ENCODE results near the gene ERMAP. TPM values are rescaled to one million over a fixed set of nuclear protein-coding genes. Genes with fewer than 3 reads are reported as not detected.

ERMAP gene
- 1 to 10 TPM; 7.4 to 9.4 TPM for total RNA-seq
- 1 to 10 TPM; 1.1 to 2.9 (median 2.7) TPM for polyA plus RNA-seq
- 6.3 to 22.3 (median 10.6) reads per million in 6 experiments for total RNA-seq

GRCh38 chr1:42816585-42817439 lies at the start of gene ERMAP, which contains the start of gene SVBP:
Gene ERMAP, plus strand, starts transcription at chr1:42817122. Its CDS starts 13,327 bp downstream, at chr1:42830449.
Gene SVBP, minus strand, starts transcription at chr1:42817397. Its CDS starts 853 bp downstream, at chr1:42816544.
- POLR2A ChIA-PET: interaction anchor here (0.9 to 3.4 kb wide), 7 partner anchors 9 to 134 kb away, joined by 3 to 38 read pairs (median 5); partner anchors contain the start of genes C1orf50, P3H1, TMEM269 and ZNF691
- Mint-ChIP-seq H3K9me3 (no peaks in the 10 kb centered on the region), H3K4me1 (peaks cover 20 to 25% (median 23%) of the 10 kb centered on the region in 4 donors), H3K27me3 (no peaks in the 10 kb centered on the region), H3K4me3 (peak within 1 kb of the TSS; percentile 73 to 90 (median 86)), H3K27ac (peak within 1 kb of the TSS; percentile 79 to 95 (median 88)), H3K36me3 (peaks cover 0 to under 1% (median 0%) of the 10 kb centered on the region in 3 donors)
- ATAC-seq: peak; percentile 84 to 87
- peak; percentile 83 to 98 (median 93) for DNase-seq

- H3K4me3 Mint-ChIP-seq: no peak overlapping the region
- H3K27ac Mint-ChIP-seq: peak overlapping the region; percentile 84 to 98 (median 94)
Measured at GRCh38 chr1:42767510-42768000, 49.4 kb upstream of the ERMAP start.

GRCh38 chr1:42768172-42768571 lies 48.8 kb upstream of the ERMAP start:
- Mint-ChIP-seq H3K9me3 (no peaks in the 10 kb centered on the region), H3K4me1 (peaks cover 13 to 45% (median 39%) of the 10 kb centered on the region in 4 donors), H3K27me3 (no peaks in the 10 kb centered on the region), H3K27ac (peak overlapping the region in 7 of 10 donors; percentile 84 to 98 (median 95)), H3K36me3 (peaks cover 0 to 24% (median 4%) of the 10 kb centered on the region in 3 donors), H3K4me3 (no peak overlapping the region)
- DNase-seq (no peak), ATAC-seq (no peak)
- POLR2A ChIA-PET: interaction anchor here (0.7 to 3.6 kb wide), 6 partner anchors 8 to 85 kb away, joined by 3 to 49 read pairs (median 7); partner anchors contain the start of genes YBX1 and ZNF691

More at GRCh38 chr1:42767510-42768000, 49.4 kb upstream of the ERMAP start:
- H3K36me3 Mint-ChIP-seq: peaks cover 0 to 22% (median 4%) of the 10 kb centered on the region in 3 donors
- peaks cover 10 to 41% (median 35%) of the 10 kb centered on the region in 4 donors for H3K4me1 Mint-ChIP-seq
- POLR2A ChIA-PET: interaction anchor here (0.6 to 3.6 kb wide), 19 partner anchors 9 to 1005 kb away, joined by 3 to 49 read pairs (median 6); partner anchors contain the start of genes CCDC30, ERMAP, PPCS and PPIH
- H3K9me3 Mint-ChIP-seq: no peaks in the 10 kb centered on the region
- no peaks in the 10 kb centered on the region for H3K27me3 Mint-ChIP-seq
- ATAC-seq: peak in 1 of 2 donors; percentile 35
- DNase-seq: no peak

- POLR2A ChIA-PET: interaction anchor here (0.6 to 1.8 kb wide), 4 partner anchors 8 to 152 kb away, joined by 3 to 4 read pairs (median 4); partner anchors contain the start of gene ZNF691
Measured at GRCh38 chr1:42769811-42770210, 47.1 kb upstream of the ERMAP start.

GRCh38 chr1:42773420-42773819 lies 43.5 kb upstream of the ERMAP start:
- ATAC-seq (no peak), DNase-seq (no peak)
- Mint-ChIP-seq H3K4me3 (no peak overlapping the region), H3K27me3 (no peaks in the 10 kb centered on the region), H3K36me3 (peaks cover 0 to 74% (median 5%) of the 10 kb centered on the region in 3 donors), H3K9me3 (no peaks in the 10 kb centered on the region), H3K4me1 (peaks cover 21 to 43% (median 35%) of the 10 kb centered on the region in 4 donors), H3K27ac (peak overlapping the region in 4 of 10 donors; percentile 39 to 69 (median 55))
- POLR2A ChIA-PET: no interaction called here

More at GRCh38 chr1:42769811-42770210, 47.1 kb upstream of the ERMAP start:
- DNase-seq: no peak
- ATAC-seq: no peak
- H3K27me3 Mint-ChIP-seq: no peaks in the 10 kb centered on the region
- peak overlapping the region in 1 of 10 donors; percentile 89 for H3K27ac Mint-ChIP-seq
- H3K4me3 Mint-ChIP-seq: peak overlapping the region in 9 of 10 donors; percentile 4 to 61 (median 34)
- H3K9me3 Mint-ChIP-seq: no peaks in the 10 kb centered on the region
- peaks cover 15 to 48% (median 39%) of the 10 kb centered on the region in 4 donors for H3K4me1 Mint-ChIP-seq
- H3K36me3 Mint-ChIP-seq: peaks cover 0 to 39% (median 4%) of the 10 kb centered on the region in 3 donors

GRCh38 chr1:42774928-42775526 lies 41.9 kb upstream of the ERMAP start:
- POLR2A ChIA-PET: no interaction called here
- H3K4me3 Mint-ChIP-seq: no peak overlapping the region
- peaks cover 20 to 31% (median 25%) of the 10 kb centered on the region in 4 donors for H3K4me1 Mint-ChIP-seq
- ATAC-seq: no peak
- no peaks in the 10 kb centered on the region for H3K27me3 Mint-ChIP-seq
- H3K36me3 Mint-ChIP-seq: peaks cover 0 to 81% (median 5%) of the 10 kb centered on the region in 3 donors
- DNase-seq: no peak
- no peaks in the 10 kb centered on the region for H3K9me3 Mint-ChIP-seq
- H3K27ac Mint-ChIP-seq: peak overlapping the region in 1 of 10 donors; percentile 77

- Mint-ChIP-seq H3K36me3 (peaks cover 0 to 91% (median 6%) of the 10 kb centered on the region in 3 donors), H3K4me1 (peaks cover 14 to 29% (median 19%) of the 10 kb centered on the region in 4 donors), H3K4me3 (no peak overlapping the region), H3K27ac (peak overlapping the region in 2 of 10 donors; percentile 11 to 24), H3K27me3 (no peaks in the 10 kb centered on the region), H3K9me3 (no peaks in the 10 kb centered on the region)
- DNase-seq: no peak
- ATAC-seq: no peak
- POLR2A ChIA-PET: interaction anchor here (0.6 to 1.2 kb wide), 4 partner anchors 8 to 297 kb away, joined by 3 to 5 read pairs (median 4); partner anchors contain the start of genes C1orf50, ERMAP and P3H1
Measured at GRCh38 chr1:42776502-42776901, 40.4 kb upstream of the ERMAP start.

- peak; percentile 47 to 54 for ATAC-seq
- H3K4me1 Mint-ChIP-seq: peaks cover 6 to 23% (median 16%) of the 10 kb centered on the region in 4 donors
- no peaks in the 10 kb centered on the region for H3K27me3 Mint-ChIP-seq
- peak overlapping the region in 3 of 10 donors; percentile 10 to 63 (median 50) for H3K27ac Mint-ChIP-seq
- peaks cover 0 to 88% (median 6%) of the 10 kb centered on the region in 3 donors for H3K36me3 Mint-ChIP-seq
- POLR2A ChIA-PET: interaction anchor here (0.5 to 1.4 kb wide), 4 partner anchors 9 to 298 kb away, joined by 3 to 5 read pairs (median 4); partner anchors contain the start of genes C1orf50 and P3H1
- H3K4me3 Mint-ChIP-seq: no peak overlapping the region
- H3K9me3 Mint-ChIP-seq: no peaks in the 10 kb centered on the region
- DNase-seq: peak in 4 of 10 donors; percentile 22 to 65 (median 36)
Measured at GRCh38 chr1:42777852-42778251, 39.1 kb upstream of the ERMAP start.

- Mint-ChIP-seq H3K27me3 (no peaks in the 10 kb centered on the region), H3K9me3 (no peaks in the 10 kb centered on the region), H3K4me3 (no peak overlapping the region), H3K27ac (peak overlapping the region in 3 of 10 donors; percentile 34 to 69 (median 65)), H3K4me1 (peaks cover 8 to 25% (median 16%) of the 10 kb centered on the region in 4 donors), H3K36me3 (peaks cover 0 to 71% (median 6%) of the 10 kb centered on the region in 3 donors)
- DNase-seq (no peak), ATAC-seq (no peak)
- POLR2A ChIA-PET: interaction anchor here (0.7 to 1.0 kb wide), 2 partner anchors 12 to 13 kb away, joined by 3 read pairs; partner anchors contain the start of genes C1orf50 and P3H1
Measured at GRCh38 chr1:42779725-42780124, 37.2 kb upstream of the ERMAP start.

GRCh38 chr1:42780176-42780575 lies 36.7 kb upstream of the ERMAP start:
- Mint-ChIP-seq H3K4me3 (no peak overlapping the region), H3K27ac (peak overlapping the region in 2 of 10 donors; percentile 12 to 16), H3K4me1 (peaks cover 9 to 26% (median 19%) of the 10 kb centered on the region in 4 donors), H3K9me3 (no peaks in the 10 kb centered on the region), H3K27me3 (no peaks in the 10 kb centered on the region), H3K36me3 (peaks cover 0 to 66% (median 6%) of the 10 kb centered on the region in 3 donors)
- POLR2A ChIA-PET: interaction anchor here (0.7 to 1.0 kb wide), 2 partner anchors 12 to 13 kb away, joined by 3 read pairs; partner anchors contain the start of genes C1orf50 and P3H1
- ATAC-seq: no peak
- DNase-seq: no peak

GRCh38 chr1:42783092-42783491 lies 33.8 kb upstream of the ERMAP start:
- peak overlapping the region in 2 of 10 donors; percentile 51 to 59 for H3K27ac Mint-ChIP-seq
- peak overlapping the region in 1 of 10 donors; percentile 4 for H3K4me3 Mint-ChIP-seq
- H3K36me3 Mint-ChIP-seq: peaks cover 0 to 38% (median 5%) of the 10 kb centered on the region in 3 donors
- POLR2A ChIA-PET: interaction anchor here (0.7 to 1.0 kb wide), 2 partner anchors 13 to 16 kb away, joined by 3 to 4 read pairs; partner anchors contain the start of genes C1orf50 and P3H1
- peaks cover 17 to 30% (median 29%) of the 10 kb centered on the region in 4 donors for H3K4me1 Mint-ChIP-seq
- DNase-seq (no peak), ATAC-seq (no peak)
- no peaks in the 10 kb centered on the region for H3K9me3 Mint-ChIP-seq
- no peaks in the 10 kb centered on the region for H3K27me3 Mint-ChIP-seq
